Nephron progenitor cell (in vitro differentiated cells): ENCODE data around the gene CMIP.

ENCODE experiments used
- DNase-seq: peaks from one replicate; pipeline ENCODE4 v3.0.0; 2021
- H3K27ac Mint-ChIP-seq: 2 replicates; pipeline ENCODE4 v1.8.0; 2021; ENCODE audit warnings: mild to moderate bottlenecking, moderate library complexity, mixed read lengths
- H3K27me3 Mint-ChIP-seq: 2 replicates; pipeline ENCODE4 v1.8.0; 2021; ENCODE audit warnings: mild to moderate bottlenecking, low read depth, mixed read lengths; ENCODE audit not compliant: poor library complexity
- H3K36me3 Mint-ChIP-seq: 2 replicates; pipeline ENCODE4 v1.8.0; 2021; ENCODE audit warnings: low read depth, mixed read lengths
- H3K4me1 Mint-ChIP-seq: 2 replicates; pipeline ENCODE4 v1.8.0; 2021; ENCODE audit warnings: mixed read lengths
- H3K4me3 Mint-ChIP-seq: 2 replicates; pipeline ENCODE4 v1.8.0; 2021; ENCODE audit warnings: mild to moderate bottlenecking, moderate library complexity, mixed read lengths
- H3K9me3 Mint-ChIP-seq: 2 replicates; pipeline ENCODE4 v1.8.0; 2021; ENCODE audit warnings: mild to moderate bottlenecking, moderate library complexity, mixed read lengths
- CTCF ChIP-seq: fragments of 200-600 bp; sonication (generic); IDR thresholded peaks from 2 replicates; pipeline ENCODE4 v1.5.0; 2021; ENCODE audit warnings: antibody characterized with exemption

Gene CMIP

GRCh38 chr16:81491541-81492188, 47.1 kb downstream of the CMIP start:
- TF ChIP-seq CTCF: no peak
- Mint-ChIP-seq H3K4me3 (no peak overlapping the region), H3K36me3 (no peaks in the 10 kb centered on the region), H3K9me3 (no peaks in the 10 kb centered on the region), H3K27me3 (peaks cover 9% of the 10 kb centered on the region), H3K27ac (peak overlapping the region; percentile 94), H3K4me1 (peaks cover 72% of the 10 kb centered on the region)
- no peak for DNase-seq

GRCh38 chr16:81492311-81492761, 47.7 kb downstream of the CMIP start:
- H3K9me3 Mint-ChIP-seq: no peaks in the 10 kb centered on the region
- H3K27ac Mint-ChIP-seq: peak overlapping the region; percentile 94
- no peak for DNase-seq
- no peaks in the 10 kb centered on the region for H3K36me3 Mint-ChIP-seq
- H3K27me3 Mint-ChIP-seq: peaks cover 9% of the 10 kb centered on the region
- H3K4me3 Mint-ChIP-seq: no peak overlapping the region
- TF ChIP-seq CTCF: no peak
- H3K4me1 Mint-ChIP-seq: peaks cover 69% of the 10 kb centered on the region

- no peaks in the 10 kb centered on the region for H3K9me3 Mint-ChIP-seq
- no peaks in the 10 kb centered on the region for H3K36me3 Mint-ChIP-seq
- TF ChIP-seq CTCF: no peak
- no peak overlapping the region for H3K4me3 Mint-ChIP-seq
- H3K27ac Mint-ChIP-seq: peak overlapping the region; percentile 57
- no peak for DNase-seq
- peaks cover 67% of the 10 kb centered on the region for H3K4me1 Mint-ChIP-seq
- H3K27me3 Mint-ChIP-seq: peaks cover 9% of the 10 kb centered on the region
Measured at GRCh38 chr16:81492965-81493754, 48.6 kb downstream of the CMIP start.

- Mint-ChIP-seq H3K4me3 (no peak overlapping the region), H3K9me3 (no peaks in the 10 kb centered on the region), H3K27ac (peak overlapping the region; percentile 33), H3K27me3 (peaks cover 9% of the 10 kb centered on the region), H3K36me3 (no peaks in the 10 kb centered on the region), H3K4me1 (peaks cover 61% of the 10 kb centered on the region)
- TF ChIP-seq CTCF: no peak
- DNase-seq: no peak
Measured at GRCh38 chr16:81493755-81494433, 49.3 kb downstream of the CMIP start.

- Mint-ChIP-seq H3K36me3 (no peaks in the 10 kb centered on the region), H3K4me3 (no peak overlapping the region), H3K4me1 (peaks cover 61% of the 10 kb centered on the region), H3K27me3 (peaks cover 9% of the 10 kb centered on the region), H3K9me3 (no peaks in the 10 kb centered on the region), H3K27ac (peak overlapping the region; percentile 33)
- no peak for TF ChIP-seq CTCF
- no peak for DNase-seq
Measured at GRCh38 chr16:81494434-81494806, 49.8 kb downstream of the CMIP start.
